ENCODE measurements around the gene TXNL4A. TPM values are rescaled to one million over a fixed set of nuclear protein-coding genes. Genes with fewer than 3 reads are reported as not detected.
"Not testable (repeated sequence)": the region's sequence is repeated elsewhere in the genome, so short reads cannot be mapped to it uniquely, and the experiment has no call there.

TXNL4A gene
- total RNA-seq, 2 experiments from 2014 or later = 55.0 to 55.7 TPM

- DNase-seq (no peak), ATAC-seq (ENCODE audit: poor library complexity) (no peak)
- TF ChIP-seq CTCF (IDR thresholded peaks at IDR 0.05) = no peak
- ChIA-PET POLR2A (interaction anchor here (0.7 to 1.9 kb wide), 4 partner anchors 10 to 72 kb away, joined by 3 to 6 read pairs (median 3); partner anchors contain the start of genes RBFA, SLC66A2 and TXNL4A), CTCF (no interaction called here)
- H3K27me3 Mint-ChIP-seq = peaks cover 4% of the 10 kb centered on the region
- H3K4me3 ChIP-seq (ENCODE audit: low read length) = no peak overlapping the region
- H3K9me3 Mint-ChIP-seq = no peaks in the 10 kb centered on the region
- no peaks in the 10 kb centered on the region for H3K27me3 ChIP-seq (ENCODE audit: control insufficient read depth in 1 of 2, insufficient read depth in 2 of 2, low read length in 2 of 2)
- H3K4me1 ChIP-seq (ENCODE audit: insufficient read depth, low read length) = peaks cover 51% of the 10 kb centered on the region
- H3K4me1 Mint-ChIP-seq (ENCODE audit: low read depth) = peaks cover 38% of the 10 kb centered on the region
- peaks cover 5% of the 10 kb centered on the region for H3K36me3 Mint-ChIP-seq (ENCODE audit: low read depth)
- H3K27ac ChIP-seq (ENCODE audit: low read depth in 1 of 2, low read length in 2 of 2) = no peak overlapping the region
- H3K9me3 ChIP-seq (ENCODE audit: control insufficient read depth in 1 of 2, insufficient read depth in 1 of 2, low read length in 2 of 2) = no peaks in the 10 kb centered on the region
- H3K4me3 Mint-ChIP-seq = no peak overlapping the region
- no peaks in the 10 kb centered on the region for H3K36me3 ChIP-seq (ENCODE audit: insufficient read depth, low read length)
- intact Hi-C loops (cut with DNase I, micrococcal nuclease) = loop anchor here (5.0 to 10.0 kb wide), 4 partner anchors 47 to 437 kb away; partner anchors contain the start of gene KCNG2 (in 1 of the 2)
- H3K27ac Mint-ChIP-seq = peak overlapping the region; percentile 86
Measured at GRCh38 chr18:79961527-79962291, 26.7 kb downstream of the TXNL4A start.

GRCh38 chr18:79960921-79961526, 27.3 kb downstream of the TXNL4A start:
- POLR2A ChIA-PET = interaction anchor here (1.9 kb wide), 1 partner anchor 9 kb away, joined by 6 read pairs; the partner anchor contains the start of gene SLC66A2

GRCh38 chr18:79960161-79960801, 28.1 kb downstream of the TXNL4A start:
- intact Hi-C loops (cut with DNase I, micrococcal nuclease) = loop anchor here (5.0 to 10.0 kb wide), 4 partner anchors 45 to 435 kb away; partner anchors contain the start of gene KCNG2 (in 1 of the 2)
- peak overlapping the region; percentile 61 for H3K4me3 Mint-ChIP-seq
- not testable (repeated sequence) for H3K27me3 Mint-ChIP-seq; H3K4me3 ChIP-seq (ENCODE audit: low read length); H3K9me3 ChIP-seq (ENCODE audit: control insufficient read depth in 1 of 2, insufficient read depth in 1 of 2, low read length in 2 of 2); H3K36me3 Mint-ChIP-seq (ENCODE audit: low read depth); H3K9me3 Mint-ChIP-seq; H3K27ac ChIP-seq (ENCODE audit: low read depth in 1 of 2, low read length in 2 of 2); H3K36me3 ChIP-seq (ENCODE audit: insufficient read depth, low read length); H3K27me3 ChIP-seq (ENCODE audit: control insufficient read depth in 1 of 2, insufficient read depth in 2 of 2, low read length in 2 of 2)
- ATAC-seq (ENCODE audit: poor library complexity) (peak; percentile 25), DNase-seq (peak in 5 of 14 experiments; percentile 23 to 64 (median 24))
- ChIA-PET POLR2A (interaction anchor here (1.1 to 1.2 kb wide), 2 partner anchors 9 to 73 kb away, joined by 3 to 6 read pairs; partner anchors contain the start of gene SLC66A2), CTCF (interaction anchor here (1.2 kb wide), 1 partner anchor 10 kb away, joined by 3 read pairs; no protein-coding TSS in a partner anchor)
- H3K27ac Mint-ChIP-seq = peak overlapping the region; percentile 94
- H3K4me1 Mint-ChIP-seq (ENCODE audit: low read depth) = peaks cover 33% of the 10 kb centered on the region
- peaks cover 46% of the 10 kb centered on the region for H3K4me1 ChIP-seq (ENCODE audit: insufficient read depth, low read length)

More at GRCh38 chr18:79960921-79961526, 27.3 kb downstream of the TXNL4A start:
- H3K27ac Mint-ChIP-seq = peak overlapping the region; percentile 94
- no peak for DNase-seq
- ATAC-seq (ENCODE audit: poor library complexity) = no peak
- peaks cover 38% of the 10 kb centered on the region for H3K4me1 Mint-ChIP-seq (ENCODE audit: low read depth)
- TF ChIP-seq CTCF (IDR thresholded peaks at IDR 0.05) = no peak
- Histone ChIP-seq H3K4me3 (ENCODE audit: low read length) (no peak overlapping the region), H3K27me3 (ENCODE audit: control insufficient read depth in 1 of 2, insufficient read depth in 2 of 2, low read length in 2 of 2) (no peaks in the 10 kb centered on the region), H3K27ac (ENCODE audit: low read depth in 1 of 2, low read length in 2 of 2) (no peak overlapping the region), H3K36me3 (ENCODE audit: insufficient read depth, low read length) (no peaks in the 10 kb centered on the region), H3K9me3 (ENCODE audit: control insufficient read depth in 1 of 2, insufficient read depth in 1 of 2, low read length in 2 of 2) (no peaks in the 10 kb centered on the region), H3K4me1 (ENCODE audit: insufficient read depth, low read length) (peaks cover 51% of the 10 kb centered on the region)
- CTCF ChIA-PET = no interaction called here
- H3K36me3 Mint-ChIP-seq (ENCODE audit: low read depth) = peaks cover 5% of the 10 kb centered on the region
- H3K9me3 Mint-ChIP-seq = no peaks in the 10 kb centered on the region
- intact Hi-C loops (cut with DNase I, micrococcal nuclease) = loop anchor here (5.0 to 10.0 kb wide), 4 partner anchors 46 to 436 kb away; partner anchors contain the start of gene KCNG2 (in 1 of the 2)
- peak overlapping the region; percentile 61 for H3K4me3 Mint-ChIP-seq
- peaks cover 4% of the 10 kb centered on the region for H3K27me3 Mint-ChIP-seq

All from CD4-positive, alpha-beta T cell (primary cell).